ENCODE measurements around the gene PCSK4. TPM values are rescaled to one million over a fixed set of nuclear protein-coding genes. Genes with fewer than 3 reads are reported as not detected.

Gene PCSK4
- total RNA-seq, 1 experiment from 2014 or later, result 3.9 TPM

DNA sequence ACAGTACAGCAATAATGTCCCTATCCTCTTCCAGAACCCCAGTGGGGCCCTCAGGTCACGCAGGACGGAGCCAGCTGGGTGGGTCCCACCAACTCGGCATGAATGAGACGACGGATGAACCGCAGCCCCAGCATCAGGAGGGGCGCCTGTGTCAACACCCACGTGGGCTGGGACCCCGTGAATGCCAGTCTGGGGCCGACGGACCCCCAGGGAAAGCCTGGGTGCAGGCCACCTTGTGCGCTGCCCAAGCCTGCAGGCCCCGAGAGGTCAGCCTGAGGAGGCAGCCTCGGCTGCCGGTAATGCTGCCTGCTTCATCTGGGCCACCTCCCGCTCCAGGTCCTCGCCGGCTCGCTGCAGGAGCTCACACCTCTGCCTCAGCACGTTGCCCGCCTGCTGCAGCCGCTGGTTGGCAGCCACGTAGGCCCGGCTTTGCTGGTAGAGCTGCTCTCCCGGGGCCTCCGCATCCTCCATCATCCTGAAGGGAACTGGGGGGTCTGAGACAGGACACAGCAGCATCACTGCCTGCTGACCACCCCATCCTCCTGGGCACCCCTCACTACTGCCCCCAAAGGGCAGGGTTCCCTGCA is 15.3 kb downstream of the PCSK4 start:
- ChIA-PET CTCF (no interaction called here), POLR2A (ENCODE audit: unreplicated experiment) (no interaction called here)
- DNase-seq (no peak), ATAC-seq (no peak)
- Histone ChIP-seq H3K27me3 (ENCODE audit: low read length) (no peaks in the 10 kb centered on the region), H3K9ac (ENCODE audit: low read length) (no peak overlapping the region), H3K4me3 (ENCODE audit: low read length) (no peak overlapping the region), H3F3A (ENCODE audit: low read length, unreplicated experiment) (no peaks in the 10 kb centered on the region), H3K4me1 (ENCODE audit: insufficient read depth, low read length) (peaks cover 12% of the 10 kb centered on the region), H4K20me1 (ENCODE audit: low read length) (no peaks in the 10 kb centered on the region), H3K9me2 (replicated peaks; ENCODE audit: low read length) (no peaks in the 10 kb centered on the region), H3K27ac (ENCODE audit: low read length) (no peak overlapping the region), H3K9me3 (ENCODE audit: low read length) (no peaks in the 10 kb centered on the region), H2AFZ (ENCODE audit: low read length) (no peak overlapping the region), H3K36me3 (ENCODE audit: low read depth, low read length) (no peaks in the 10 kb centered on the region), H3K4me2 (ENCODE audit: low read length) (no peak overlapping the region), H3K79me2 (ENCODE audit: low read length) (peaks cover 25% of the 10 kb centered on the region)
- BruUV-seq (replicated peaks), result no TSS peak
- TF ChIP-seq, protein P1, sequence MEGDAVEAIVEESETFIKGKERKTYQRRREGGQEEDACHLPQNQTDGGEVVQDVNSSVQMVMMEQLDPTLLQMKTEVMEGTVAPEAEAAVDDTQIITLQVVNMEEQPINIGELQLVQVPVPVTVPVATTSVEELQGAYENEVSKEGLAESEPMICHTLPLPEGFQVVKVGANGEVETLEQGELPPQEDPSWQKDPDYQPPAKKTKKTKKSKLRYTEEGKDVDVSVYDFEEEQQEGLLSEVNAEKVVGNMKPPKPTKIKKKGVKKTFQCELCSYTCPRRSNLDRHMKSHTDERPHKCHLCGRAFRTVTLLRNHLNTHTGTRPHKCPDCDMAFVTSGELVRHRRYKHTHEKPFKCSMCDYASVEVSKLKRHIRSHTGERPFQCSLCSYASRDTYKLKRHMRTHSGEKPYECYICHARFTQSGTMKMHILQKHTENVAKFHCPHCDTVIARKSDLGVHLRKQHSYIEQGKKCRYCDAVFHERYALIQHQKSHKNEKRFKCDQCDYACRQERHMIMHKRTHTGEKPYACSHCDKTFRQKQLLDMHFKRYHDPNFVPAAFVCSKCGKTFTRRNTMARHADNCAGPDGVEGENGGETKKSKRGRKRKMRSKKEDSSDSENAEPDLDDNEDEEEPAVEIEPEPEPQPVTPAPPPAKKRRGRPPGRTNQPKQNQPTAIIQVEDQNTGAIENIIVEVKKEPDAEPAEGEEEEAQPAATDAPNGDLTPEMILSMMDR (conservative IDR thresholded peaks at IDR 0.05; ENCODE audit: low read depth, low read length), result no peak
- TF ChIP-seq EZH2 (IDR thresholded peaks at IDR 0.05; ENCODE audit: low read length, unreplicated experiment), result no peak
- intact Hi-C loops (cut with micrococcal nuclease), result no loop called here

DNA sequence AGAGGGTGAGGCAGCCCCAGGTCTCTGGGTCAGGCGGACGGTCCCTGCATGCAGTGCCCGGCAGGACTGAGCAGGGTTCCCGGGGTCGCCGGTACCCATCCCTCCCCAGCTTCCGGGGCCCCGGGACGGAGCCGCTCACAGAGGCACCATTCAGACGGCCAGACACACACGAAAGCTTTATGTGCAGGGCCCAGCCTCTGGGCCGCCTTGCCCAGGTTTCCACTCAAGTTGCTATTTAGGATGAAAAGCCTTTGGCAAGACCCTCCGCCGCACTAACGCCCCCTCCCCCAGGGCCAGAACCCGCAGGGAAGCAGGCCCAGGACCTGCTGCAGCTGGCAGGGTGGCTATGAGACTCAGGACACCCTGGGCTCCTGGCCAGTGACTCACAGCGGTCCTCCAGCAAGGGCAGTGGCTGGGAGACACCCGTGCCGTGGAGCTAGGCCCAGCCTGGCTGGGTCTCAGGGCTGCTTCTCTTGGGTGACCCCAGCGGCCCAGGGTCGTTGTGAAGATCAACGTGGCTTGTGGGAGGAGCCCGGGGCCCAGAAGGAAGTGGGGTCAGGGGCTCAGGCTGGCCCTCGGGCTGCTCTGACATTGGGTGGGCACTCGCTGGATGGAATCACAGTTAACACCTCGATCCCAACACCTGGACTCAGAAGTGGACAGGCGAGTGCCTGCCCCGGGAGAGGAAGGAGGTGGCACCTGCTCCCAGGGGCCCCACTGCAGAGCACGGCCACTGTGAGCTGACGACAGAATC is 16.0 kb downstream of the PCSK4 start:
- no peaks in the 10 kb centered on the region for H3K36me3 ChIP-seq (ENCODE audit: low read depth, low read length)
- no peak for ATAC-seq
- peaks cover 25% of the 10 kb centered on the region for H3K79me2 ChIP-seq (ENCODE audit: low read length)
- H4K20me1 ChIP-seq (ENCODE audit: low read length), result no peaks in the 10 kb centered on the region
- no peaks in the 10 kb centered on the region for H3K9me3 ChIP-seq (ENCODE audit: low read length)
- H3K4me1 ChIP-seq (ENCODE audit: insufficient read depth, low read length), result peaks cover 12% of the 10 kb centered on the region
- ChIA-PET CTCF (no interaction called here), POLR2A (ENCODE audit: unreplicated experiment) (no interaction called here)
- no peak overlapping the region for H3K4me3 ChIP-seq (ENCODE audit: low read length)
- no peak overlapping the region for H3K27ac ChIP-seq (ENCODE audit: low read length)
- no peak for DNase-seq
- H3F3A ChIP-seq (ENCODE audit: low read length, unreplicated experiment), result no peaks in the 10 kb centered on the region
- TF ChIP-seq EZH2phosphoT487 (IDR thresholded peaks at IDR 0.05; ENCODE audit: borderline replicate concordance, low read length) (no peak), EZH2 (IDR thresholded peaks at IDR 0.05; ENCODE audit: low read length, unreplicated experiment) (no peak)
- TF ChIP-seq, protein P1 (conservative IDR thresholded peaks at IDR 0.05; ENCODE audit: low read depth, low read length), result no peak
- H3K4me2 ChIP-seq (ENCODE audit: low read length), result no peak overlapping the region
- intact Hi-C loops (cut with micrococcal nuclease), result no loop called here
- H3K9ac ChIP-seq (ENCODE audit: low read length), result no peak overlapping the region
- H2AFZ ChIP-seq (ENCODE audit: low read length), result no peak overlapping the region
- H3K27me3 ChIP-seq (ENCODE audit: low read length), result no peaks in the 10 kb centered on the region
- no TSS peak for BruUV-seq (replicated peaks)
- H3K9me2 ChIP-seq (replicated peaks; ENCODE audit: low read length), result no peaks in the 10 kb centered on the region
